ENCODE measurements around the gene CTR9. TPM values are rescaled to one million over a fixed set of nuclear protein-coding genes. Genes with fewer than 3 reads are reported as not detected.

CTR9 gene
- total and polyA plus RNA-seq, 4 donors = 12.5 to 33.4 (median 19.7) TPM

- no peak overlapping the region for H3K27ac ChIP-seq (ENCODE audit: low read depth in 1 of 2, low read length in 2 of 2)
- TF ChIP-seq RXRA (IDR thresholded peaks at IDR 0.05) = no peak
- TF ChIP-seq, protein P1, sequence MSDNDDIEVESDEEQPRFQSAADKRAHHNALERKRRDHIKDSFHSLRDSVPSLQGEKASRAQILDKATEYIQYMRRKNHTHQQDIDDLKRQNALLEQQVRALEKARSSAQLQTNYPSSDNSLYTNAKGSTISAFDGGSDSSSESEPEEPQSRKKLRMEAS (IDR thresholded peaks at IDR 0.05) = no peak
- TF ChIP-seq, protein P2, sequence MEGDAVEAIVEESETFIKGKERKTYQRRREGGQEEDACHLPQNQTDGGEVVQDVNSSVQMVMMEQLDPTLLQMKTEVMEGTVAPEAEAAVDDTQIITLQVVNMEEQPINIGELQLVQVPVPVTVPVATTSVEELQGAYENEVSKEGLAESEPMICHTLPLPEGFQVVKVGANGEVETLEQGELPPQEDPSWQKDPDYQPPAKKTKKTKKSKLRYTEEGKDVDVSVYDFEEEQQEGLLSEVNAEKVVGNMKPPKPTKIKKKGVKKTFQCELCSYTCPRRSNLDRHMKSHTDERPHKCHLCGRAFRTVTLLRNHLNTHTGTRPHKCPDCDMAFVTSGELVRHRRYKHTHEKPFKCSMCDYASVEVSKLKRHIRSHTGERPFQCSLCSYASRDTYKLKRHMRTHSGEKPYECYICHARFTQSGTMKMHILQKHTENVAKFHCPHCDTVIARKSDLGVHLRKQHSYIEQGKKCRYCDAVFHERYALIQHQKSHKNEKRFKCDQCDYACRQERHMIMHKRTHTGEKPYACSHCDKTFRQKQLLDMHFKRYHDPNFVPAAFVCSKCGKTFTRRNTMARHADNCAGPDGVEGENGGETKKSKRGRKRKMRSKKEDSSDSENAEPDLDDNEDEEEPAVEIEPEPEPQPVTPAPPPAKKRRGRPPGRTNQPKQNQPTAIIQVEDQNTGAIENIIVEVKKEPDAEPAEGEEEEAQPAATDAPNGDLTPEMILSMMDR (IDR thresholded peaks at IDR 0.05; ENCODE audit: low read depth, low read length, missing input control) = no peak
These were observed 27.3 kb downstream of the CTR9 start for GRCh38 chr11:10778217-10778970.

GRCh38 chr11:10779086-10779485 lies 28.0 kb downstream of the CTR9 start:
- no peak for DNase-seq (ENCODE audit: low spot score)
- TF ChIP-seq, protein P3, sequence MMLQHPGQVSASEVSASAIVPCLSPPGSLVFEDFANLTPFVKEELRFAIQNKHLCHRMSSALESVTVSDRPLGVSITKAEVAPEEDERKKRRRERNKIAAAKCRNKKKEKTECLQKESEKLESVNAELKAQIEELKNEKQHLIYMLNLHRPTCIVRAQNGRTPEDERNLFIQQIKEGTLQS (IDR thresholded peaks at IDR 0.05) = no peak
- no peak for TF ChIP-seq SP1 (IDR thresholded peaks at IDR 0.05)
- TF ChIP-seq ZBTB33 (IDR thresholded peaks at IDR 0.05) = no peak
- no peak for TF ChIP-seq REST (IDR thresholded peaks at IDR 0.05)
- TF ChIP-seq FOXA1 (IDR thresholded peaks at IDR 0.05) = no peak
- TF ChIP-seq, protein P2 (IDR thresholded peaks at IDR 0.05; ENCODE audit: low read depth, low read length, missing input control) = no peak
- no peak for TF ChIP-seq RAD21 (IDR thresholded peaks at IDR 0.05)
- TF ChIP-seq EGR1 (IDR thresholded peaks at IDR 0.05; ENCODE audit: low read depth in 2 of 2) = no peak
- no peak for TF ChIP-seq FOXA2 (IDR thresholded peaks at IDR 0.05)
- no peak for TF ChIP-seq TAF1 (conservative IDR thresholded peaks at IDR 0.05)
- no peak for TF ChIP-seq RXRA (IDR thresholded peaks at IDR 0.05)
- no peak for TF ChIP-seq NR2F2 (IDR thresholded peaks at IDR 0.05)
- no peak for TF ChIP-seq JUND (IDR thresholded peaks at IDR 0.05)
- TF ChIP-seq YY1 (IDR thresholded peaks at IDR 0.05) = no peak
- TF ChIP-seq HNF4A (conservative IDR thresholded peaks at IDR 0.05) = no peak
- H3K9ac ChIP-seq (ENCODE audit: low read depth in 1 of 2, low read length in 2 of 2) = no peak overlapping the region
- no peak overlapping the region for H3K27ac ChIP-seq (ENCODE audit: low read depth in 1 of 2, low read length in 2 of 2)
- 77% methylated on average over 1 of the region's 1 CpG for WGBS
- H3K4me1 ChIP-seq (ENCODE audit: control insufficient read depth in 4 of 4, insufficient read depth in 4 of 4, low read length in 3 of 4) = peaks cover 1 to 13% (median 8%) of the 10 kb centered on the region in 4 donors
- H3K27me3 ChIP-seq (ENCODE audit: control insufficient read depth in 4 of 4, insufficient read depth in 4 of 4, low read length in 3 of 4) = no peaks in the 10 kb centered on the region
- H3K4me3 ChIP-seq (ENCODE audit: low read depth in 1 of 3, low read length in 3 of 3) = no peak overlapping the region
- no peaks in the 10 kb centered on the region for H3K9me3 ChIP-seq (ENCODE audit: control insufficient read depth in 4 of 4, low read length in 3 of 4)
- H3K36me3 ChIP-seq (ENCODE audit: control insufficient read depth in 4 of 4, insufficient read depth in 3 of 4, low read depth in 1 of 4, low read length in 3 of 4) = peaks cover 12 to 41% (median 34%) of the 10 kb centered on the region in 4 donors

More at GRCh38 chr11:10778217-10778970, 27.3 kb downstream of the CTR9 start:
- DNase-seq (ENCODE audit: low spot score) = no peak
- Histone ChIP-seq H3K4me1 (ENCODE audit: control insufficient read depth in 4 of 4, insufficient read depth in 4 of 4, low read length in 3 of 4) (peaks cover 1 to 13% (median 8%) of the 10 kb centered on the region in 4 donors), H3K9me3 (ENCODE audit: control insufficient read depth in 4 of 4, low read length in 3 of 4) (no peaks in the 10 kb centered on the region), H3K9ac (ENCODE audit: low read depth in 1 of 2, low read length in 2 of 2) (no peak overlapping the region), H3K36me3 (ENCODE audit: control insufficient read depth in 4 of 4, insufficient read depth in 3 of 4, low read depth in 1 of 4, low read length in 3 of 4) (peaks cover 16 to 47% (median 41%) of the 10 kb centered on the region in 4 donors), H3K27me3 (ENCODE audit: control insufficient read depth in 4 of 4, insufficient read depth in 4 of 4, low read length in 3 of 4) (no peaks in the 10 kb centered on the region), H3K4me3 (ENCODE audit: low read depth in 1 of 3, low read length in 3 of 3) (no peak overlapping the region)
- WGBS = 88% methylated on average over 13 of the region's 13 CpGs

Measured in liver (tissue), 9 donors.